ENCODE measurements around the gene PDZD7.

Gene PDZD7

GRCh38 chr10:100969187-100970075, 61.5 kb downstream of the PDZD7 start, which contains the start of gene SEMA4G:
SEMA4G (plus strand) TSS chr10:100969504; CDS start chr10:100972913, 3,409 bp downstream.
- H3K4me3 ChIP-seq (ENCODE audit: insufficient read depth, low read depth, low read length, poor library complexity, severe bottlenecking), result peak within 1 kb of the TSS; percentile 67
- peaks cover 6% of the 10 kb centered on the region for H3K4me1 ChIP-seq (ENCODE audit: control insufficient read depth, insufficient read depth, low read length, poor library complexity, severe bottlenecking)
- H3K27ac ChIP-seq (ENCODE audit: insufficient read depth, low read length, poor library complexity, severe bottlenecking), result no peak within 1 kb of the TSS
- H3K36me3 ChIP-seq (ENCODE audit: control insufficient read depth, insufficient read depth, low read length), result peaks cover 6% of the 10 kb centered on the region
- DNase-seq, result peak in 1 of 3 donors; percentile 14
- no peaks in the 10 kb centered on the region for H3K27me3 ChIP-seq (replicated peaks; ENCODE audit: control insufficient read depth, insufficient read depth, low read length, poor library complexity, severe bottlenecking)
- no peaks in the 10 kb centered on the region for H3K9me3 ChIP-seq (ENCODE audit: control insufficient read depth, low read length)

- Histone ChIP-seq H3K36me3 (ENCODE audit: control insufficient read depth, insufficient read depth, low read length) (peaks cover 6% of the 10 kb centered on the region), H3K27me3 (replicated peaks; ENCODE audit: control insufficient read depth, insufficient read depth, low read length, poor library complexity, severe bottlenecking) (no peaks in the 10 kb centered on the region), H3K9me3 (ENCODE audit: control insufficient read depth, low read length) (no peaks in the 10 kb centered on the region), H3K4me3 (ENCODE audit: insufficient read depth, low read depth, low read length, poor library complexity, severe bottlenecking) (peak overlapping the region; percentile 39), H3K27ac (ENCODE audit: insufficient read depth, low read length, poor library complexity, severe bottlenecking) (no peak overlapping the region), H3K4me1 (ENCODE audit: control insufficient read depth, insufficient read depth, low read length, poor library complexity, severe bottlenecking) (peaks cover 6% of the 10 kb centered on the region)
- DNase-seq, result no peak
Measured at GRCh38 chr10:100968863-100969186, 62.1 kb downstream of the PDZD7 start.

- Histone ChIP-seq H3K9me3 (ENCODE audit: control insufficient read depth, low read length) (no peaks in the 10 kb centered on the region), H3K4me1 (ENCODE audit: control insufficient read depth, insufficient read depth, low read length, poor library complexity, severe bottlenecking) (peaks cover 6% of the 10 kb centered on the region), H3K27ac (ENCODE audit: insufficient read depth, low read length, poor library complexity, severe bottlenecking) (no peak overlapping the region), H3K4me3 (ENCODE audit: insufficient read depth, low read depth, low read length, poor library complexity, severe bottlenecking) (no peak overlapping the region), H3K36me3 (ENCODE audit: control insufficient read depth, insufficient read depth, low read length) (peaks cover 6% of the 10 kb centered on the region), H3K27me3 (replicated peaks; ENCODE audit: control insufficient read depth, insufficient read depth, low read length, poor library complexity, severe bottlenecking) (no peaks in the 10 kb centered on the region)
- no peak for DNase-seq
Measured at GRCh38 chr10:100968062-100968736, 62.7 kb downstream of the PDZD7 start.

GRCh38 chr10:100967332-100967731, 63.6 kb downstream of the PDZD7 start:
- H3K4me1 ChIP-seq (ENCODE audit: control insufficient read depth, insufficient read depth, low read length, poor library complexity, severe bottlenecking), result peaks cover 6% of the 10 kb centered on the region
- H3K27ac ChIP-seq (ENCODE audit: insufficient read depth, low read length, poor library complexity, severe bottlenecking), result no peak overlapping the region
- H3K4me3 ChIP-seq (ENCODE audit: insufficient read depth, low read depth, low read length, poor library complexity, severe bottlenecking), result no peak overlapping the region
- no peaks in the 10 kb centered on the region for H3K9me3 ChIP-seq (ENCODE audit: control insufficient read depth, low read length)
- peaks cover 14% of the 10 kb centered on the region for H3K36me3 ChIP-seq (ENCODE audit: control insufficient read depth, insufficient read depth, low read length)
- no peaks in the 10 kb centered on the region for H3K27me3 ChIP-seq (replicated peaks; ENCODE audit: control insufficient read depth, insufficient read depth, low read length, poor library complexity, severe bottlenecking)
- no peak for DNase-seq

DNA sequence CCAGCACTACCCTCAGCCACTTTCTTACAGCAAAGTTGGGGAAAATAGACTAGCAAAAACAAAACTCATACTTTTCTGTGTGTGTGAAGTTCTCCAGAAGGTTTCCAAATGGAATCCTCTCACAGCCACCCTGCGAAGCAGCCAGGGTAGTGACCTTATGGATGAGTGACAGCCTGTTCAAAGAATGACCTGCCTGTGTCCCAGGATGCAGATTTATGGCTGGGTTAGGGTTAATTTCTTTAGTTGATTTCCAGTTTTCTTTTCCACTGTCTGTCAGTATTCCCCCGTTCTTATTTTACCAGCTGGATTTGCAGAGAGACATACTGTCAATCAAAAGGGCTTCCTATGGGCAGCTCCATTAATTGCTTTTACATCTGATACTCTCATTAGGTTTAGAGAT, 64.0 kb downstream of the PDZD7 start:
- Histone ChIP-seq H3K27me3 (replicated peaks; ENCODE audit: control insufficient read depth, insufficient read depth, low read length, poor library complexity, severe bottlenecking) (no peaks in the 10 kb centered on the region), H3K9me3 (ENCODE audit: control insufficient read depth, low read length) (no peaks in the 10 kb centered on the region), H3K4me1 (ENCODE audit: control insufficient read depth, insufficient read depth, low read length, poor library complexity, severe bottlenecking) (peaks cover 6% of the 10 kb centered on the region), H3K36me3 (ENCODE audit: control insufficient read depth, insufficient read depth, low read length) (peaks cover 16% of the 10 kb centered on the region), H3K4me3 (ENCODE audit: insufficient read depth, low read depth, low read length, poor library complexity, severe bottlenecking) (no peak overlapping the region), H3K27ac (ENCODE audit: insufficient read depth, low read length, poor library complexity, severe bottlenecking) (no peak overlapping the region)
- no peak for DNase-seq

GRCh38 chr10:100965820-100966219, 65.1 kb downstream of the PDZD7 start:
- no peak for DNase-seq
- H3K36me3 ChIP-seq (ENCODE audit: control insufficient read depth, insufficient read depth, low read length), result peaks cover 16% of the 10 kb centered on the region
- H3K4me3 ChIP-seq (ENCODE audit: insufficient read depth, low read depth, low read length, poor library complexity, severe bottlenecking), result no peak overlapping the region
- no peak overlapping the region for H3K27ac ChIP-seq (ENCODE audit: insufficient read depth, low read length, poor library complexity, severe bottlenecking)
- H3K27me3 ChIP-seq (replicated peaks; ENCODE audit: control insufficient read depth, insufficient read depth, low read length, poor library complexity, severe bottlenecking), result no peaks in the 10 kb centered on the region
- no peaks in the 10 kb centered on the region for H3K9me3 ChIP-seq (ENCODE audit: control insufficient read depth, low read length)
- peaks cover 6% of the 10 kb centered on the region for H3K4me1 ChIP-seq (ENCODE audit: control insufficient read depth, insufficient read depth, low read length, poor library complexity, severe bottlenecking)

DNA sequence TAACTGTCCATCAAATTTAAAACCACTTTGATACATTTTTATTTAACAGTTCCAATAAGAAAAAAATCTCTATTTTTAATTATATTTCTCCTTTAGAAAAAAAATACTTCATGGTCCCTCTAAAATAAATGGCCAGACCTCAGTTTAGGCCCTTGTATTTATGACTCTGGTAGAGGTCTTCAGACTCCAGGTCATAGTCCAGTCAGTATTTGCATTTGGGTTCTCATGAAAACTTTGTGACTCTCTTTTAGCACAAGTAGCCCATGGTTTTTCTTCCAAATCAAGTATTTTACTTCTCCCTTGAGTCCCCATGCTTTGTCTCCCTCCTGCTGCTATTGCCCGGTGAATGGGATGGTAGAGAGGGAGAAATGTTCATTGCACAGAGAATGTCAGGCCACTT, 67.1 kb downstream of the PDZD7 start:
- Histone ChIP-seq H3K9me3 (ENCODE audit: control insufficient read depth, low read length) (no peaks in the 10 kb centered on the region), H3K4me1 (ENCODE audit: control insufficient read depth, insufficient read depth, low read length, poor library complexity, severe bottlenecking) (peaks cover 3% of the 10 kb centered on the region), H3K27me3 (replicated peaks; ENCODE audit: control insufficient read depth, insufficient read depth, low read length, poor library complexity, severe bottlenecking) (no peaks in the 10 kb centered on the region), H3K4me3 (ENCODE audit: insufficient read depth, low read depth, low read length, poor library complexity, severe bottlenecking) (no peak overlapping the region), H3K36me3 (ENCODE audit: control insufficient read depth, insufficient read depth, low read length) (peaks cover 31% of the 10 kb centered on the region), H3K27ac (ENCODE audit: insufficient read depth, low read length, poor library complexity, severe bottlenecking) (no peak overlapping the region)
- DNase-seq, result no peak

GRCh38 chr10:100962351-100963080, 68.4 kb downstream of the PDZD7 start:
- H3K27me3 ChIP-seq (replicated peaks; ENCODE audit: control insufficient read depth, insufficient read depth, low read length, poor library complexity, severe bottlenecking), result no peaks in the 10 kb centered on the region
- no peak overlapping the region for H3K4me3 ChIP-seq (ENCODE audit: insufficient read depth, low read depth, low read length, poor library complexity, severe bottlenecking)
- no peak for DNase-seq
- H3K9me3 ChIP-seq (ENCODE audit: control insufficient read depth, low read length), result no peaks in the 10 kb centered on the region
- H3K36me3 ChIP-seq (ENCODE audit: control insufficient read depth, insufficient read depth, low read length), result peaks cover 39% of the 10 kb centered on the region
- H3K27ac ChIP-seq (ENCODE audit: insufficient read depth, low read length, poor library complexity, severe bottlenecking), result no peak overlapping the region
- H3K4me1 ChIP-seq (ENCODE audit: control insufficient read depth, insufficient read depth, low read length, poor library complexity, severe bottlenecking), result no peaks in the 10 kb centered on the region

DNA sequence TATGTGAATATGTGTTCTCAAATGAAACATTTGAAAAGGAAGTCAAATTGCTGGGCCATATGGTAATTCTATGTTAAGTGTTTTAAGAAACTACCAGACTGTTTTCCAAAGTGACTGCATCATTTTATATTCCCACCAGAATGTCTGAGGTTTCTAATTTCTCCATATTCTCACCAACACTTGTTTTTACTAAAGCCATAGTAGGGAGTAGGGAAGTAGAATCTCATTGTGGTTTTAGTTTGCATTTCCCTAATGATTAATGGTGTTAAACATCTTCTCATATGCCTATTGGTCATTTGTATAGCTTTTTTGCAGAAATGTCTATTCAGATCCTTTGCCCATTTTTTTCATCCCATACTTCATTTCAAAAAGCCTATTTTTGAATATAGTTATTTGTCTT, 70.7 kb downstream of the PDZD7 start:
- no peak overlapping the region for H3K4me3 ChIP-seq (ENCODE audit: insufficient read depth, low read depth, low read length, poor library complexity, severe bottlenecking)
- H3K27me3 ChIP-seq (replicated peaks; ENCODE audit: control insufficient read depth, insufficient read depth, low read length, poor library complexity, severe bottlenecking), result no peaks in the 10 kb centered on the region
- DNase-seq, result no peak
- no peaks in the 10 kb centered on the region for H3K9me3 ChIP-seq (ENCODE audit: control insufficient read depth, low read length)
- no peak overlapping the region for H3K27ac ChIP-seq (ENCODE audit: insufficient read depth, low read length, poor library complexity, severe bottlenecking)
- peaks cover 42% of the 10 kb centered on the region for H3K36me3 ChIP-seq (ENCODE audit: control insufficient read depth, insufficient read depth, low read length)
- H3K4me1 ChIP-seq (ENCODE audit: control insufficient read depth, insufficient read depth, low read length, poor library complexity, severe bottlenecking), result no peaks in the 10 kb centered on the region
